ENCODE results near the gene TMPRSS4.
"Not testable (repeated sequence)": the region's sequence is repeated elsewhere in the genome, so short reads cannot be mapped to it uniquely, and the experiment has no call there.

Gene TMPRSS4

DNA sequence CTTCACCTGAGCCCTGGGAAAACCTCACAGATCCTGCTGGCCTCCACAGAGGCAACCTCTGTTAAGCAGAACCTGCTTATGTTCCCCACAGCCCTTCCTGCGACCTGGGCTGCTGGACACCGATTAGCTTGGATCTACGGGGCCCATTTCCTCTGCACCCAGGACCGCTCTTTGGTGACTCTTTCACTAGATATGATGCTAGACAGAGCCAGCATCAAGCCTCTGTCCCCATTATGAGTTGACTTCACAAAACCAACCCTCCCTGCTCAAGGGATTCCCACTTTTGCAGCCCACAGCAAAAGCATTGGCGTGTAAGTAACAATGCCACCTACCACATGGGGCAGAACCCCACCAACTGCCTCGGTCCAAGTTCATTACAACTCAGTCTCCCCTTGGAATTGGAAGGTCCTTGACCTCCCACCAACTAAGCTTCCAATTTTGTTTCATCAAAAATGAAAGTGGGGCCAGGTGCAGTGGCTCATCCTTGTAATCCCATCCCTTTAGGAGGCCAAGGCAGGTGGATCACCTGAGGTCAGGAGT is 15.2 kb upstream of the TMPRSS4 start:
- H3K4me3 ChIP-seq (replicated peaks in 1 of 2; ENCODE audit: low read depth in 2 of 2, low read length in 2 of 2), result no peak overlapping the region
- TF ChIP-seq, protein P1, sequence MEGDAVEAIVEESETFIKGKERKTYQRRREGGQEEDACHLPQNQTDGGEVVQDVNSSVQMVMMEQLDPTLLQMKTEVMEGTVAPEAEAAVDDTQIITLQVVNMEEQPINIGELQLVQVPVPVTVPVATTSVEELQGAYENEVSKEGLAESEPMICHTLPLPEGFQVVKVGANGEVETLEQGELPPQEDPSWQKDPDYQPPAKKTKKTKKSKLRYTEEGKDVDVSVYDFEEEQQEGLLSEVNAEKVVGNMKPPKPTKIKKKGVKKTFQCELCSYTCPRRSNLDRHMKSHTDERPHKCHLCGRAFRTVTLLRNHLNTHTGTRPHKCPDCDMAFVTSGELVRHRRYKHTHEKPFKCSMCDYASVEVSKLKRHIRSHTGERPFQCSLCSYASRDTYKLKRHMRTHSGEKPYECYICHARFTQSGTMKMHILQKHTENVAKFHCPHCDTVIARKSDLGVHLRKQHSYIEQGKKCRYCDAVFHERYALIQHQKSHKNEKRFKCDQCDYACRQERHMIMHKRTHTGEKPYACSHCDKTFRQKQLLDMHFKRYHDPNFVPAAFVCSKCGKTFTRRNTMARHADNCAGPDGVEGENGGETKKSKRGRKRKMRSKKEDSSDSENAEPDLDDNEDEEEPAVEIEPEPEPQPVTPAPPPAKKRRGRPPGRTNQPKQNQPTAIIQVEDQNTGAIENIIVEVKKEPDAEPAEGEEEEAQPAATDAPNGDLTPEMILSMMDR (IDR thresholded peaks at IDR 0.05; ENCODE audit: low read depth, low read length), result no peak
- no peak for DNase-seq (ENCODE audit: low read depth in 2 of 2)

DNA sequence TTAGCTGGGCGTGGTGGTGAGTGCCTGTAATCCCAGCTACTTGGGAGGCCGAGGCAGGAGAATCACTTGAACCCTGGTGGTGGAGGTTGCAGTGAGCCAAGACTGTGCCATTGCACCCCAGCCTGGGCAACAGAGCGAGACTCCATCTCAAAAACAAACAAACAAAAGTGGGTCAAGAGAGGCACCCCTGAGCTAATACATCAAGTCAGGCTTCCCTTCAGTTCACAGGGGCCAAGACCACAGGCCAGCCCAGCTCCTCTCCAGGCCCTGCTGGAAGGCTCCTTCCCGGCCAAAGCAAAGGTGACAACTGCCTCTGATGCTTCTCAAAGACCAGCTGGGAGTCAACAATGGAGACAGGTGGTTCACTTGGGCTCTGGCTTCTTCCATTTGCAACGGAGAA is 14.7 kb upstream of the TMPRSS4 start:
- H3K4me3 ChIP-seq (replicated peaks in 1 of 2; ENCODE audit: low read depth in 2 of 2, low read length in 2 of 2); DNase-seq (ENCODE audit: low read depth in 2 of 2): not testable (repeated sequence)

DNA sequence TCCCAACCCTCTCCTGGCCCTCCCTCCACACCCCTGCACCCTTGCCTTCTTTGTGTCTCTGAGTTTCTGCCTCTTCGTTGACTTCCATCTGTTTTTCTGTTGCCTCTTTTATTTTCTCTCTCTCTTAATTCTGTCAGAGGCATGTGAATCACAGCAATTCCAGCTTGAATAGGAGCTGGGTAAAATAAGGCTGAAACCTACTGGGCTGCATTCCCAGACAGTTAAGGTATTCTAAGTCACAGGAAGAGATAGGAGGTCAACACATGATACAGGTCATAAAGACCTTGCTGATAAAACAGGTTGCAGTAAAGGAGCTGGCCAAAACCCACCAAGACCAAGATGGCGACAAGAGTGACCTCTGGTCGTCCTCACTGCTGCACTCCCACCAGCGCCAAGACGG is 14.2 kb upstream of the TMPRSS4 start:
- H3K4me3 ChIP-seq (replicated peaks in 1 of 2; ENCODE audit: low read depth in 2 of 2, low read length in 2 of 2); DNase-seq (ENCODE audit: low read depth in 2 of 2): not testable (repeated sequence)

DNA sequence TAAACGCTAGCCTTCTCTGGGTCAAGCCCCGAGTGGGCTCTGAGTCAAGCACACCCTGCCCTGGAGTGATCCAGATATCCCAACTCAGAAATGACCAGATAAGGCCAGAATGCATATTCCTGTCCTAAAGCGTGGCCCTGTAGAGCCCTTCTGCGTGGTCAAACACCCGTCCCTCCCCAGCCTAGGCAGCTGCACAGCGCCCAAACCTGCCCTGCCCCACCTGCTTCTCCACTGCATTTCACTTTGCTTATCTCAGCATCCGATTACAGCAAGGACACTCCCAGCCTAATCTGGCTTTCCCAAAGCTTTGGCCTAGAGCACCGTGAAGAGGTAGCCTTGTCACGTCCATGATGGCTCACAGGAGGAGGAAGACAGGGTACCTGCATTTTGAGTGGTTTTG is 11.9 kb upstream of the TMPRSS4 start:
- DNase-seq (ENCODE audit: low read depth in 2 of 2), result no peak
- H3K4me3 ChIP-seq (replicated peaks in 1 of 2; ENCODE audit: low read depth in 2 of 2, low read length in 2 of 2), result no peak overlapping the region
- TF ChIP-seq, protein P1 (IDR thresholded peaks at IDR 0.05; ENCODE audit: low read depth, low read length), result no peak

DNA sequence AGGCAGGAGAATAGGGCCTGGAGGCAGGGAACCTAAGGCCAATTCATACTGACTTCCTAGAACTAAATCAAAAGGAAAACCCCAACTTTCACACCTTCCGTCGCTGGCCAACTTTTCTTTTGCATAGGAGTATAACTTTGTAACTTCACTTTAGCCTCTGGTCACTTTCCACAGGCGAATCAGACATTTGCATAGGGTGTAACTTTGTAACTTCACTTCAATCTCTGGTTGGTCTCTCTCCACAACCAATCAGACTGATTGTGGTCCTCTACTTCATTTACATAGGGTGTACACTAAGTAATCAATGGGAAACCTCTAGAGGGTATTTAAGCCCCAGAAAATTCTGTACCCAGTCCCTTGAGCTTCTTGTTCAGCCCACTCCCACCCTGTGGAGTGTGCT is 11.5 kb upstream of the TMPRSS4 start:
- no peak for DNase-seq (ENCODE audit: low read depth in 2 of 2)
- H3K4me3 ChIP-seq (replicated peaks in 1 of 2; ENCODE audit: low read depth in 2 of 2, low read length in 2 of 2), result no peak overlapping the region
- TF ChIP-seq, protein P1 (IDR thresholded peaks at IDR 0.05; ENCODE audit: low read depth, low read length), result no peak

DNA sequence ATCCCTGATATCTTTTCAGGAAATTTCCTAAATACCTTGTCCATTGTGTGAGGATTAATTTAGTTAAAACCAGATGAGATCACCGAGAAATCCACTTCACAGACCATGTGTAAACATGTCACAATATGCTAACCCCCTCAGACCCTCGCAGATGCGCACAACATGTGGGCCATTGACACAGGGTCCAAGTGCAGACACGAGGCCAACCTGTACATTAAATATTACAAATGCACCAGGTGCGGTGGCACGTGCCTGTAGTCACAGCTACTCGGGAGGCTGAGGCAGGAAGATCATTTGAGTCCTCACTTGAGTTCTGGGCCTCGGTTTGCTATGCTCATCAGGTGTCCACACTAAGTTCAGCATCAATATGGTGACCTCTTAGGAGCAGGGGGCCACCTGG is 9.9 kb upstream of the TMPRSS4 start:
- DNase-seq (ENCODE audit: low read depth in 2 of 2), result no peak
- no peak overlapping the region for H3K4me3 ChIP-seq (replicated peaks in 1 of 2; ENCODE audit: low read depth in 2 of 2, low read length in 2 of 2)
- TF ChIP-seq, protein P1 (IDR thresholded peaks at IDR 0.05; ENCODE audit: low read depth, low read length), result no peak

DNA sequence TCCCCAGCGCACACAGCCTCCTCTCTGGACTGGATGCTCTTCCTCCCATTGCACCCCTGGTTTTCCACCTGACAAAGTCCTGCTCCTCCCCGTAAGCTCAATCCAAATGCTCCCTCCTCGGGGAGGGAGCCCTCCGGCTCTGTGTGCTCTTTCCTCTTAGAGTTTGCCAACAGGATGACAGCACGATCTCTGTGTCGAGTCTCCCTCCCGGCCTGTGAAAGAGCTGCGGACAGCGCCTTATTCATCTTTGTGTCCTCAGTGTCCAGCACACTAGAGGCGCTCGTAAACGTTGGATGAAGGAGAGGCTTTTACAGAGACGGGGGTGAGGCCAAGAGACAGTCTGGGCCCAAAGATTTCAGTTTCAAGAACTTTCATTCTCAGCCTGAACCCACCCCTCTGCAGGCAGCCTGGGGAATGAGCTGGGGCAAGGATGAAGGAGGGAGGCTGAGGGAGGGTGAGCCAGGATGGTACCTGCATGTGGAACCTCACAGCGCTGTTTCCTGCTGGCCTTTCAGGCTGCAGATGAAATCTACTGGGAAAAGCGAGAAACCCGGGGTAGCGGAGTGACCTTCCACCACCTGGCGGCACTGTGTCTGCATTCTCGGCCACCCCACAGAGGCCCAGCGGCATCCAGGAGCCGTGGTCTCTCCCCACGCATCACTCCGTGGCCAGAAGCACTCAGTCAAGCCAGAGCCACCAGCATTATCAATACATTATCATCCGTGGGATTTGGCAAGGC is 8.5 kb upstream of the TMPRSS4 start:
- DNase-seq (ENCODE audit: low read depth in 2 of 2), result no peak
- no peak overlapping the region for H3K4me3 ChIP-seq (replicated peaks in 1 of 2; ENCODE audit: low read depth in 2 of 2, low read length in 2 of 2)
- TF ChIP-seq, protein P1 (IDR thresholded peaks at IDR 0.05; ENCODE audit: low read depth, low read length), result no peak
